Keratinocyte (primary cell): ENCODE data around the gene SLC2A4RG.

Source experiments
- CTCF ChIP-seq, 3 experiments: IDR thresholded peaks in 1 of 3; conservative IDR thresholded peaks in 1 of 3; optimal IDR thresholded peaks in 1 of 3; 2 replicates in 2 of 3; 3 replicates in 1 of 3; pipeline versions ENCODE3 to v1.5.1; 2011; ENCODE audit warnings: low read length in 3 of 3, mild to moderate bottlenecking in 3 of 3, moderate library complexity in 2 of 3, control low read depth in 1 of 3, inconsistent platforms in 1 of 3; ENCODE audit not compliant: insufficient read depth in 2 of 3; ENCODE audit errors: extremely low read depth in 1 of 3
- EZH2 ChIP-seq: IDR thresholded peaks from one replicate; pipeline ENCODE4 v1.6.1; 2012; ENCODE audit warnings: inconsistent platforms, mild to moderate bottlenecking, low read length, moderate library complexity

GRCh38 chr20:63745424-63745805, 5.8 kb downstream of the SLC2A4RG start:
- no peak for TF ChIP-seq CTCF (optimal IDR thresholded peaks at IDR 0.05 in 1 of 3, IDR thresholded peaks at IDR 0.05 in 1 of 3, conservative IDR thresholded peaks at IDR 0.05 in 1 of 3; ENCODE audit: extremely low read depth in 1 of 3, insufficient read depth in 2 of 3, low read length in 3 of 3)
- TF ChIP-seq EZH2: no peak
